K562 (cell line): ENCODE measurements around the gene SEH1L. TPM values are rescaled to one million over a fixed set of nuclear protein-coding genes. Genes with fewer than 3 reads are reported as not detected.
A peak's percentile ranks its signal among the peaks of the same experiment; 100 is the strongest.

Source experiments
- BACH1 ChIP-seq: fragments of 200-800 bp; sonication (Bioruptor generic); IDR thresholded peaks from 2 replicates; pipeline ENCODE4 v1.6.1; 2016; ENCODE audit warnings: missing genetic modification characterization, missing compliant biosample characterization
- CBX8 ChIP-seq: fragments of 200-600 bp; sonication (generic); IDR thresholded peaks from 2 replicates; pipeline ENCODE4 v1.6.1; 2012; ENCODE audit warnings: borderline replicate concordance, mixed run types, low read depth, mild to moderate bottlenecking, moderate library complexity, mixed read lengths, low read length, control low read depth, inconsistent platforms; ENCODE audit not compliant: poor library complexity, severe bottlenecking; ENCODE audit errors: extremely low read depth
- CHD7 ChIP-seq: fragments of 200-600 bp; sonication (generic); IDR thresholded peaks from one replicate; pipeline ENCODE4 v1.6.1; 2012; ENCODE audit warnings: mild to moderate bottlenecking, low read depth, low read length, inconsistent platforms
- CREBBP ChIP-seq: IDR thresholded peaks from one replicate; pipeline ENCODE4 v1.6.1; 2012; ENCODE audit warnings: low read depth, mild to moderate bottlenecking, control low read depth, inconsistent platforms, low read length
- KAT7 ChIP-seq: sonication (generic); formaldehyde crosslinking; IDR thresholded peaks from 2 replicates; pipeline ENCODE4 v1.8.0; 2022; ENCODE audit warnings: missing genetic modification reagents, mild to moderate bottlenecking, borderline replicate concordance
- MAX ChIP-seq: sonication (generic); formaldehyde crosslinking; IDR thresholded peaks from 2 replicates; pipeline ENCODE4 v1.9.0; 2022; ENCODE audit warnings: mild to moderate bottlenecking, missing genetic modification reagents
- SIN3A ChIP-seq, 2 experiments: fragments of 150-350 bp in 1 of 2; IDR thresholded peaks; 2 replicates each; pipeline ENCODE4 v1.6.1; 2011 to 2016; ENCODE audit warnings: borderline replicate concordance in 2 of 2, low read depth in 2 of 2, low read length in 2 of 2, mild to moderate bottlenecking in 2 of 2, moderate library complexity in 2 of 2; ENCODE audit not compliant: control insufficient read depth in 1 of 2
- SIN3B ChIP-seq: fragments of 450-650 bp; IDR thresholded peaks from 2 replicates; pipeline ENCODE4 v1.6.1; 2017; ENCODE audit warnings: low read depth, mild to moderate bottlenecking, moderate library complexity
- SMC3 ChIP-seq: conservative IDR thresholded peaks from 2 replicates; pipeline ENCODE4 v1.6.1; 2011; ENCODE audit warnings: low read depth, low read length, improper control_type of control experiment; ENCODE audit not compliant: insufficient read depth
- TCF7L2 ChIP-seq: fragments of 150-350 bp; IDR thresholded peaks from 2 replicates; pipeline ENCODE4 v1.6.1; 2016; ENCODE audit warnings: low read depth, mild to moderate bottlenecking, low read length, moderate library complexity
- ZNF124 ChIP-seq: sonication (generic); formaldehyde crosslinking; IDR thresholded peaks from 2 replicates; pipeline ENCODE4 v1.8.1; 2022; ENCODE audit warnings: missing genetic modification reagents
- ZNF263 ChIP-seq: sonication (generic); formaldehyde crosslinking; IDR thresholded peaks from 2 replicates; pipeline ENCODE4 v1.8.0; 2022; ENCODE audit warnings: mild to moderate bottlenecking, missing genetic modification reagents, borderline replicate concordance
- ZNF384 ChIP-seq: IDR thresholded peaks from 2 replicates; pipeline ENCODE4 v1.6.1; 2012; ENCODE audit warnings: low read depth, low read length, improper control_type of control experiment
- ZNF445 ChIP-seq: fragments of 250-450 bp; sonication (Bioruptor Pico); IDR thresholded peaks from 2 replicates; pipeline ENCODE4 v1.4.0; 2020; ENCODE audit warnings: low read depth, mild to moderate bottlenecking, moderate library complexity
- ZNF57 ChIP-seq: fragments of 450-650 bp; formaldehyde crosslinking; IDR thresholded peaks from 2 replicates; pipeline ENCODE4 v1.4.0; 2020; ENCODE audit warnings: mild to moderate bottlenecking, moderate library complexity
- ZNF583 ChIP-seq: fragments of 250-450 bp; sonication (Bioruptor Pico); IDR thresholded peaks from 2 replicates; pipeline ENCODE4 v1.4.0; 2020
- polyA plus RNA-seq, 8 experiments: library from polyadenylated mRNA; depleted of rRNA in 4 of 8; stranded (reverse) in 5 of 8; unstranded in 3 of 8; fragments of >200 nt; fragmentation: Nextera tagmentation in 2 of 8; fragmentation: Illumina TruSeq in 1 of 8; extraction: Ambion mirVana in 2 of 8; extraction: Trizol in 1 of 8; gene quantifications; 2 replicates each; pipeline versions ENCODE4 v1.2.1 to v1.2.3, GENCODE V29; 2011 to 2014; ENCODE audit warnings: inconsistent platforms in 1 of 8, missing spikeins in 1 of 8
- total RNA-seq, 7 experiments: library from RNA; depleted of rRNA in 6 of 7; stranded (reverse); fragments of >200 nt in 6 of 7; fragmentation: Illumina TruSeq in 2 of 7; extraction: Trizol in 2 of 7; gene quantifications; 2 replicates each; pipeline versions ENCODE4 v1.2.1 to v1.2.3, GENCODE V29; 2011 to 2021; ENCODE audit warnings: low replicate concordance in 1 of 7

Gene SEH1L
- total and polyA plus RNA-seq, 9 of the 15 experiments (the other 6 are each of a cell fraction or from before 2014, with no cell fraction given) = 62.2 to 180 (median 108) TPM

GRCh38 chr18:13003466-13003896 lies 55.7 kb downstream of the SEH1L start (continued):
- TF ChIP-seq CHD7 (no peak), MAX (CRISPR knock-in tag) (peak; percentile 50; the same call in 1 of the 2 replicates), SIN3B (no peak), CREBBP (no peak), BACH1 (tag) (no peak), ZNF263 (CRISPR knock-in tag) (0 out of 2 replicates have a peak, but pooled peaks have one; percentile 39), SMC3 (0 out of 2 replicates have a peak, but pooled peaks have one; percentile 23), ZNF583 (CRISPR knock-in tag) (no peak), ZNF445 (CRISPR knock-in tag) (no peak), CBX8 (no peak), TCF7L2 (no peak), KAT7 (no peak), SIN3A (IDR thresholded peaks at IDR 0.05; ENCODE audit: borderline replicate concordance in 2 of 2, control insufficient read depth in 1 of 2, low read depth in 2 of 2, low read length in 2 of 2) (0 out of 4 replicates have a peak, but pooled peaks of 1 of the 2 experiments have one; percentile 27), ZNF57 (CRISPR knock-in tag) (no peak), ZNF124 (CRISPR knock-in tag) (no peak), ZNF384 (peak; percentile 88)
